ENCODE results near the gene PPP1R12A.

PPP1R12A gene

DNA sequence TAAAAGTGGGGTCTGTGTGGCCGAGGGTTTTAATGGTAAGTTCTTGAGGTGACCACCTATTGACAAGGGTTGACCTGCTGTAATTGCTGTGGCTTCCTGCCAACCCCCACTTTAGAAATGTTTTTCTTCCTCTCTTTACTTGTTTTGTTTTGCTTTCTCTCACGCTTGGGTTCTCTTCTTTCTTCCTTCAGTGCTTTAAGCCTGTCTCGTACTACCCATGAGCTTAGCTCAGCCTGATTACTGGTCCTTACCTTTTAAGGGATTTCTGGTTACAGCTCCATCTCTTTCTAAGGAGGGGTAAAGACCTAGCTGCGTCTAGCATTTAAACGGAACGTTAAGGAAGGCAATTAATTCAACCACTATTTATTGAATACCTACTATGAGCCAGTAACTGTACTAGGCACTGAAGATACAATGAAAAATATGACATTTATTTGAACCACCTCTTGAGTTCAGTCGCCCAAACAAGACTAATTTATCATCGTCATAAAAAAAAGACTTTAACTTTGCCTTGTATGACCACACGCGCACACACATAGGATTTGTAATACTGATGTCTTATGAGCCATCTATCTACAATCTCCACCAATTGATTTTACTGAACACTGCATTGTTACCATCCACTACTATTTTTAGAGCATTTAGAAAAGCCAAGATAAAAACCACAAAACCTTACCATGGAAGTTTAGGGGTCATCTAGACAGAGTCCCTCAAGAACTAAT lies 888 bp upstream of the PPP1R12A start:
- DNase-seq (ENCODE audit: low read depth in 2 of 2) = no peak

DNA sequence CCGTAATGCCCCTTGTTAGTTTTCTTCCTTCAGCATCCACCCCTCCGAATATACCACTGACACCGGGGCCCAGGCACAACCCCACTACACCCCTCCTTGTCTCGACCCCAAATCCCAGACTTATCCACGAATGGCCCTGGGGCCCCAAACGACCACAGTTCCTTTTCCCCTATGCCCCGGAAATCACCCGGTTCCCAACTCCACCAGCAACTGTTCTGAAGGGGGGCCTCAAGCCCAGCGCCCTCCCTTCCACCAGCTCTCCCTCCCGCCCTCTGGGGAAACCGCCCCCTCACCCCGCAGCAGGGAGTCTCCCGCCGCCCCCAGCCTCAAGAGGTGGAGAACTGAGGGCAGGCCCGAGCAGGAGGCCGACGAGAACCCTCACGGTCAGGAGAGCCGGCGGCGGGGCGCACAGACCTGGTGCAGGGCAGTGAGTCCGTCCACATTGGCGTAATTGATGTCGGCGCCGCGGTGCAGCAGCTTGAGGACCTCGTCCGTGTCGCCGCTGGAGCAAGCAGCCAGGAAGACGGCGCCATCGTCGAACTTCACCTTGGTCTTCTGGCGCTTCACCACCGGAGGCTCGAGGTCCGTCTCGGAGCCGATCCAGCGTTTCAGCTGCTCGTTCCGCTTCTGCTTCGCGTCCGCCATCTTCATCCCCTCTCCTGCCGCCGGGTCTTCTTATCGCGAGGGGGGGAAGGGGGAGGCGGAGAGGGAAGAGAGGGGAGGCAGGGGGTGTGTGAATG lies 446 bp downstream of the PPP1R12A start:
- peak; percentile 17 to 29 for DNase-seq (ENCODE audit: low read depth in 2 of 2)

DNA sequence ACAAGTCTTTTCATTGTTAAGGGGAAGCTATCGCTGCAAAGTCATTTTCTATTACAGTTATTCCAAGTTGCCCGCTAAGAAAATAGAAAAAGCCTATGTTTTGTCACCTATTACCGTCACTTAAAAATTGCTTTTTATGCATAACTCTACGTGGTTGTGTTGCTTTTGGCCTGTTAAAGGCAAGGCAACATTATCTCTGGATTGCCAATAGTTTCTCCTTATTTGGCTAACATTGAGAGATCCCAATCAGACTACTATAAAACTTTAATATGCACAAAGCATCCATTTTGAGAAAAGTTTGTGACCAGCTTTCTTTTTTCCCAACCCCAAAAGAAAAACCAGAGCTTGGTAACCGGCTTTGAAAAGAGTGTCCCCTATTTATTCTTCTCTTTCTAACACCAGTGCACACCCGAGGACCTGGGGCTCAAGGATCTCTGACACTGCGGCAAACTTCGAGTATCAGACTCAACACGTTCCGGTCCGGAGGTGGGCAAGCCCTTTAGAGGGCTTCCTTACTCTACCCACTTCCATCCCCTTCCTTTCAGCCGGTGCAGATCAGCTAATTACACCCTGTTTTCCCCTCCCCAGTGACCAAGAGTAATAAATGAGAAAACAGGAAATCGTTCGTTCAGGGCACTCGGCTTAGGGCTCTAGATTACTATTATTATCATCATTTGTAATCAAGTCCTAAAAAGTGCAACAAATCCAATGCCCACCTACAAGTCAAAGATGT lies 1.2 kb downstream of the PPP1R12A start:
- no peak for DNase-seq (ENCODE audit: low read depth in 2 of 2)

- no peak for DNase-seq (ENCODE audit: low read depth in 2 of 2)
Measured at GRCh38 chr12:79933043-79933442, 1.9 kb downstream of the PPP1R12A start.

DNA sequence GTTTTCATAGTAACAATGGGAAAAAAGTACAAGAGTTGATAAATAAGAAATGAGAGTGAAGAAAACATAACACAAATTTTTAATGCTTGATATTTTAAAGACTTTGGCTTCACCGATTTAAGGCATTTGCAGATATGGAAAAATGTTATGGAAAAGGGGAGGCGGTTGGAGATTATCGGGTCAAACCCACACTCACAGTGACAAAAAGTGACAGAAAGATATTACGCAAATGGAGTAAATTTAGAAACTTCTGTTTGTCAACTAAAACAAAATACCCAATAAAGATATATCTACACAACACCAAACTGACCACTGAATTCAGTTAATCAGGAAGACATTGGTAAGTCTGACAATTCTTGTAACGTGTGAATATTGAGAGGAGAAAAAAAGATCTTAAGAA lies 2.5 kb downstream of the PPP1R12A start:
- DNase-seq (ENCODE audit: low read depth in 2 of 2) = no peak

GRCh38 chr12:79929065-79929464 lies 5.8 kb downstream of the PPP1R12A start:
- DNase-seq (ENCODE audit: low read depth in 2 of 2) = no peak

DNA sequence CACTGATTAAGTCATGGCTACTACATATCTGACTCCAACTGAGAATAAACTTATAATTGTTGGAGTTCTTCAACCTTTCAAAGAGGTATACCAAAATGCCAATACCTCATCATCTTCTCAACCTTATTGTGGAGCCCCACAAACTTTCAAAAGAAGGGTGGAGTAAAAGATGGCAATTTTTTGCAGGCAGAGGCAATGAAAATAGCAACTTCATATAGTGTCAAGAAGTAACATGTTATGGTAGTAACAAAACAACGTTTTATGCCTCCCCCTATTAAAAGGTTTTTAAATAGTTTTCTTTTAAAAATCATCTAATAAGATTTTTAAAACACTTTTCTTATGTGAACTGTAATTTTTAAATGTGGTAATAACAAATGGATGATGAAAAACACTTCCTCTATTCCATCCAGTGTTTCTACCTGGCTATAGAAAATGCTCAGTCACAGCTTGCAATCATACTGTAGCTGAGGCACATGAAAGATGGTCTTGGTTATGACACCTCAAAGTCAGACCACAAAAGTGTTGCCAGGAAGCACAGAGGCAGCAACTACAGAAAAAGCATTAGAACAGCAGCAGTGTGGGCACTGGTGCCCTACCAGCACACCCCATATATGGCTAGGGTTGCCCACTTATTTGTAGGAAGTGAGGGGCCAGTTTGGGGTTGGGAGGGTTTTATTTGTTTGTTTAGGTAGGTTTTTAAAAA lies 7.0 kb downstream of the PPP1R12A start:
- DNase-seq (ENCODE audit: low read depth in 2 of 2) = peak in 1 of 2 donors; percentile 23

DNA sequence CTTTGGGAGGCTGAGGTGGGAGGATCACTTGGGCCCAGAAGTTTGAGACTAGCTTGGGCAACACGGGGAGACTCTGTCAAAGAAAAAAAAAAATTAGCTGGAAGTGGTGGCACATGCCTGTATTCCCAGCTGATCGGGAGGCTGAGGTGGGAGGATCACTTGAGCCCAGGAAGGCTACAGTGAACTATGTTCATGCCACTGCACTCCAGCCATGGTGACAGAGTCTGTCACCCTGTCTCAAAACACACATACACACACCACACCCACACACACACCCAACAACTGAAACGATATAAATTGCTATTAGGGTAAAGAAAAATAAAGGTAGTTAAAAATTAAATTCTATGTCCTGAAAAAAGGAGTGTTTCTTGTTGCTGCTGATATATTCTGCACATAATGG lies 7.9 kb downstream of the PPP1R12A start:
- DNase-seq (ENCODE audit: low read depth in 2 of 2) = no peak

DNA sequence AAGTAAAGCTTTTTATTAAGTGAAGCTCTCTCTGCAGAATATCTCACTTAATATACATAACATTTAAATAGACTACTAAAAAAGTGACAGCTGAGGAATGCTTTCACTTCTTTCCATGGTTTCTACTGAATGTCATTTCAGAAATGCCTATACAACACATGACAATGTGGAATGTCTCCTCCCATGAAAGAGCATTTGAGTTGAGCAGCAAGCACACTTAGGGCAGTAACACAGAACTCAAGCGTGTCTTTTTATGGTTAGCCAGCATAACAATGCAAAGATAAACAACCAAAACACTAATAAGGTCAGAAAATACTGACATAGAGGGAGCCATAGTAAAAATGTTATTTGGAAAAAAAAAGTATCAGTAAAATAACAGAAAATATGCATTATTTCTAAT lies 9.4 kb downstream of the PPP1R12A start:
- no peak for DNase-seq (ENCODE audit: low read depth in 2 of 2)

DNA sequence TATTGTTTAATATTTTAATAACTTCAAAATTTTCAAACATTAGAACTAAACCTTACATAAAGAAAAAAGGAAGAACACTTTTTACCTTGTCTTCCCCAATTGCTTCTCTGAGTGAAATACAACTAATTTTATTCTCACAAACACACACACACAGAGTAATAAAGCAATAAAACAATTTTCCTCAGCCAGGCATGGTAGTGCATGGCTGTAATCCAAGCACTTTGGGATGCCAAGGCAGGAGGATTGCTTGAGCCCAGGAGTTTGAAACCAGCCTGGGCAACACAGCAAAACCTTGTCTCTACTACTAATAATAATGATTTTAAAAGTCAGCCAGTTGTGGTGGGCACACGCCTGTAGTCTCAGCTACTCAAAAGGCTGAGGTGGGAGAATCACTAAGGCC lies 13.1 kb downstream of the PPP1R12A start:
- no peak for DNase-seq (ENCODE audit: low read depth in 2 of 2)

- DNase-seq (ENCODE audit: low read depth in 2 of 2) = no peak
Measured at GRCh38 chr12:79920421-79921238, 14.3 kb downstream of the PPP1R12A start.

DNA sequence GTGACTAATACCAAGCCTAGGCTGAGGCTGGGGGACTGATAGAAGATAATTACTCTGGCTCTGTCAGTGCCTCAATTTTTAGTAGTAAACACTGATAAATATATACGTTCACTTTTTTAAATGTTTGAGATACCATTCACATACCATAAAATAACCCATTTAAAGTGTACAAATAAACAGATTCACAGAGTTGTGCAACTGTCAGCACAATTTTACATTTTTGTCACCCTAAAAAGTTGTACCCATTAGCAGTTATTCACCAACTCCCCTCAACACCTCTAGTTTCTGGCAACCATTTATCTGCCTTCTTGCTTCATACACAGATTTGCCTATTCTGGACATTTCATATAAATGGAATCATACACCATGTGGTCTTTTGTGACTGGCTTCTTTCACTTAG lies 15.1 kb downstream of the PPP1R12A start:
- DNase-seq (ENCODE audit: low read depth in 2 of 2) = no peak

GRCh38 chr12:79916826-79917225 lies 18.1 kb downstream of the PPP1R12A start:
- no peak for DNase-seq (ENCODE audit: low read depth in 2 of 2)

DNA sequence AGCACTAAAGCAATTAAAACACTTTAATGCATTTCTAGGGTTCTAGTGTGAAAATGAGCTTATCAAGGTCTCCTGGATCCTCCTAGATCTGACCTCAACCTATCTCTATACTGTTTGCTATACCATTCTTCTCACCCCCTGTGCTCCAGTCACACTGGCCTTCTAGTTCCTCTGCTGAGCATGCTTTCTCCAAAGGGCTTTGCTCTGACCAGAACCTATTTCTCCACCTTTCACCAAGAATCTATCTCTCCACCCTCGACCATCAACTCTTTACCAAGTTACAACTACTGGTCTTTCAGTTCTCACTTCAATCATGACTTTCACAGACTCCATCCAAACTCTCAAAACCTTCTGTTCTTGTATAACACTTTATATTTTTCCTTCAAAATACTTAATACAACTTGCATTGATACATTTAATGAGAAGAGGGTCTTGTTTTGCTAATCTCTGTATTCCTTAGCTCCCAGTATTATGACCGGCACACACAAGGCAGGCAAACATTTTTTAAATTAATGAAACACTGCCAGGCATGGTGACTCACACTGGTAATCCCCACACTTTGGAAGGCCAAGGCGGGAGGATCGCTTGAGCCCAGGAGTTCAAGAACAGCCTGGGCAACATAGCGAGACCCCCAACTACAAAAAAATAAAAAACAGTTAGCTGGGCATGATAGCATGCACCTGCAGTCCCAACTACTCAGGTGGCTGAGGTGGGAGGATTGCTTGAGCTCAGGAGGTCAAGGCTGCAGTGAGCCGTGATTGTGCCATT lies 22.8 kb downstream of the PPP1R12A start:
- DNase-seq (ENCODE audit: low read depth in 2 of 2) = no peak

GRCh38 chr12:79908366-79908765 lies 26.5 kb downstream of the PPP1R12A start:
- no peak for DNase-seq (ENCODE audit: low read depth in 2 of 2)

- no peak for DNase-seq (ENCODE audit: low read depth in 2 of 2)
Measured at GRCh38 chr12:79901506-79901905, 33.4 kb downstream of the PPP1R12A start.

DNA sequence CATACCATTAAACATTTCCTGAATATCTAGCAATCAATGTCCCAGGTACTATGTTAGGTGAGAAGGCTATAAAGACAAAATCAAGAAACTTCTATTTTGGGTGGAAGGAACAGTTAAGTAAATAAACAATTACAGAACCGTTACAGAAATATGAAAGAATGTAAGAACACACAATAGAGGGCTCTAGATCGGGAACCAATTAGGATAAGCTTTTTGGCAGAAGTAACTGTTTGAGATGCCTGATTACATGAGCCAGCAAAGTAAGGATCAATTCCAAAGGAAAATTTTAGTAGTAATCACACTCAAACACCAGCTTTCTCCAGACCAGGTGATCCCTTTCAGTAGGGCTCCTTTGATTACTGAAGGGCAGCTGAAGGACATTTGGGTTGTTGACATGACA lies 33.9 kb downstream of the PPP1R12A start:
- no peak for DNase-seq (ENCODE audit: low read depth in 2 of 2)

DNA sequence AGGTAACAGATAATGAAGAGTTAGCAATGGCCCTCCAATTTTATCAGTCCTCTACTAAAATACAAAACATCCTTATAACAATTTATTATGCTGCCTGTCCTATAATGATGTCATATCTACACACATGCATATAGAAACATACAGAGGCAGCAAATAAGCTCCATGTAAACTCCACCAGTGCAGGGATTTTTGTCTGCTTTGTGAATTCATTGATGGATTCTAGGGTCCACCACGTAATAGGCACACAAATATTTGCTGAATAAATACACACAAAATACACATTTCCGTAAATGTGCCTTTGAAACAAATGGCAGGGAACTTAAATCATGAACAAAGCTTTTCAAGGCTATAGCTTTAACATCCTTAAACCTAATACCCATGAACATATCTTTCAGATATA lies 34.7 kb downstream of the PPP1R12A start:
- no peak for DNase-seq (ENCODE audit: low read depth in 2 of 2)

- DNase-seq (ENCODE audit: low read depth in 2 of 2) = no peak
Measured at GRCh38 chr12:79897617-79898016, 37.3 kb downstream of the PPP1R12A start.

DNA sequence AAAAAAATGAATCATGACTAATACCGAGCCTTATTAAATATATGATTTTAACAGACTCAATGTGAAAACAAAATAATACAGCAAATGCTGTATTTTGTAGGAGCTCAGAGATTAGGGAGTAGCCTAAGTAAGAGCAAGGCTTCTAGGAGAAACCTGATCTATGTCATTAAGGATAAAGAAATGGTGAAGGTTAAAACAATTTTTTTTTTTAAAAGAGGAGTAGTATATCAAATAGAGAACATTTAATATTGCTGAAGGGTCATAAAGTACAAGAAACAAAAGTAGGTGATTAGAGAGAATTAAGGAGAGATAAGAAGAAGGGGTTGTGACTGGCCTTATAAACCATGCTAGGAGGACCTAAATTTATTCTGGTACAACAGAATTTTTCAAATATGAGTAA lies 39.1 kb downstream of the PPP1R12A start:
- no peak for DNase-seq (ENCODE audit: low read depth in 2 of 2)

DNA sequence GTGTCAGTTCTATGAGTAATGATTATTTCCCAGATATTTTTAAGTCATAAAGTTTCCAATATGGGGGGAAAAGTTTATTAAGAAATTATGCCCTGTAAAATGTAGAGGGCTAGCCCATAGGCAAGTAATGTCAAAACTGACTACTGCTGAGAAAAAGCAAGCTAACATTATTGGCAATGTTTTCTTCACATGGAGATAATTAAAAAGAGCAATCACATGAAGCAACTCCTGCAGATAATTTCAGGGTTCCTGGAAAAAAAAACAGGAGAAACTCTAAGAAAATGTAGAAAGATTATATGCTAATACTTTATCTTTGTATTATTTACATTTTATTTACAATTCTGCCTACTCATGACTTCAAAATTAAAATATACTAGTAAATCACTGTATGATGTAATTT lies 39.8 kb downstream of the PPP1R12A start:
- no peak for DNase-seq (ENCODE audit: low read depth in 2 of 2)
